ENCODE data around the gene SEMA4F.
A peak's percentile ranks its signal among the peaks of the same experiment; 100 is the strongest.
"Not testable (repeated sequence)": the region's sequence is repeated elsewhere in the genome, so short reads cannot be mapped to it uniquely, and the experiment has no call there.

SEMA4F gene, protein sequence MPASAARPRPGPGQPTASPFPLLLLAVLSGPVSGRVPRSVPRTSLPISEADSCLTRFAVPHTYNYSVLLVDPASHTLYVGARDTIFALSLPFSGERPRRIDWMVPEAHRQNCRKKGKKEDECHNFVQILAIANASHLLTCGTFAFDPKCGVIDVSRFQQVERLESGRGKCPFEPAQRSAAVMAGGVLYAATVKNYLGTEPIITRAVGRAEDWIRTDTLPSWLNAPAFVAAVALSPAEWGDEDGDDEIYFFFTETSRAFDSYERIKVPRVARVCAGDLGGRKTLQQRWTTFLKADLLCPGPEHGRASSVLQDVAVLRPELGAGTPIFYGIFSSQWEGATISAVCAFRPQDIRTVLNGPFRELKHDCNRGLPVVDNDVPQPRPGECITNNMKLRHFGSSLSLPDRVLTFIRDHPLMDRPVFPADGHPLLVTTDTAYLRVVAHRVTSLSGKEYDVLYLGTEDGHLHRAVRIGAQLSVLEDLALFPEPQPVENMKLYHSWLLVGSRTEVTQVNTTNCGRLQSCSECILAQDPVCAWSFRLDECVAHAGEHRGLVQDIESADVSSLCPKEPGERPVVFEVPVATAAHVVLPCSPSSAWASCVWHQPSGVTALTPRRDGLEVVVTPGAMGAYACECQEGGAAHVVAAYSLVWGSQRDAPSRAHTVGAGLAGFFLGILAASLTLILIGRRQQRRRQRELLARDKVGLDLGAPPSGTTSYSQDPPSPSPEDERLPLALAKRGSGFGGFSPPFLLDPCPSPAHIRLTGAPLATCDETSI

GRCh38 chr2:74653985-74654882 is at the start of gene SEMA4F:
SEMA4F (plus strand) TSS chr2:74654247; CDS start chr2:74654377, 130 bp downstream.
- DNase-seq (ENCODE audit: low spot score) = peak; percentile 97

GRCh38 chr2:74606927-74607326 is 47.1 kb upstream of the SEMA4F start:
- no peak for DNase-seq (ENCODE audit: low spot score)

DNA sequence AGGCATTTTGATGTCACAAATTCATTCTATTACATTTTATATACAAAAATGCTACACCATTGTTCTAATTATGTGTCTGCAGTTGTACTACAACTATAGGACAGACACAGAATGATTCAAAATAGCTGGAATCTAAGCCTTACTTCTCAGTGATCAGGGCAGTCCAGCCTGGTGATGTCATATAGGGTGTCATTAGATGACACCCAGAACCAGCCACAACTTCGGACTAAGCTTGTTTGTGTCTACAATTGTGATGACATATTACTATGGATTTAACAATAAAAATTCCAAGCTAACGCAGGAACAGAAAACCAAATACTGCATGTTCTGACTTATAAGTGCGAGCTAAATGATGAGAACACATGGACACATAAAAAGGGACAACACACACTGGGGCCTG is 36.9 kb upstream of the SEMA4F start:
- DNase-seq (ENCODE audit: low spot score) = no peak

- DNase-seq (ENCODE audit: low spot score) = peak; percentile 48
Measured at GRCh38 chr2:74618410-74619083, 35.5 kb upstream of the SEMA4F start.

GRCh38 chr2:74619651-74620297 is 34.3 kb upstream of the SEMA4F start:
- no peak for DNase-seq (ENCODE audit: low spot score)

GRCh38 chr2:74620671-74621070 is 33.4 kb upstream of the SEMA4F start:
- DNase-seq (ENCODE audit: low spot score) = no peak

GRCh38 chr2:74625658-74626425 is 28.2 kb upstream of the SEMA4F start:
- no peak for DNase-seq (ENCODE audit: low spot score)

GRCh38 chr2:74628538-74629105 is 25.4 kb upstream of the SEMA4F start:
- DNase-seq (ENCODE audit: low spot score) = no peak

DNA sequence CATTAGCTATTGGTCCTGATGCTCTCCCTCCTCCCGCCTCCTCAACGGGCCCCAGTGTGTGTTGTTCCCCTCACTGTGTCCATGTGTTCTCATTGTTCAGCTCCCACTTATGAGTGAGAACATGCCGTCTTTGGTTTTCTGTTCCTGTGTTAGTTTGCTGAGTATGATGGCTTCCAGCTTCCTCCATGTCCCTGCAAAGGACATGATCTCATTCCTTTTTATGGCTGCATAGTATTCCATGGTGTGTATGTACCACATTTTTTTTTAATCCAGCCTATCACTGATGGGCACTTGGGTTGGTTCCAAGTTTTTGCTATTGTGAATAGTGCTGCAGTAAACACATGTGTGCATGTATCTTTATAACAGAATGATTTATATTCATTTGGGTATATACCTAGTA is 23.6 kb upstream of the SEMA4F start:
- DNase-seq (ENCODE audit: low spot score) = not testable (repeated sequence)

DNA sequence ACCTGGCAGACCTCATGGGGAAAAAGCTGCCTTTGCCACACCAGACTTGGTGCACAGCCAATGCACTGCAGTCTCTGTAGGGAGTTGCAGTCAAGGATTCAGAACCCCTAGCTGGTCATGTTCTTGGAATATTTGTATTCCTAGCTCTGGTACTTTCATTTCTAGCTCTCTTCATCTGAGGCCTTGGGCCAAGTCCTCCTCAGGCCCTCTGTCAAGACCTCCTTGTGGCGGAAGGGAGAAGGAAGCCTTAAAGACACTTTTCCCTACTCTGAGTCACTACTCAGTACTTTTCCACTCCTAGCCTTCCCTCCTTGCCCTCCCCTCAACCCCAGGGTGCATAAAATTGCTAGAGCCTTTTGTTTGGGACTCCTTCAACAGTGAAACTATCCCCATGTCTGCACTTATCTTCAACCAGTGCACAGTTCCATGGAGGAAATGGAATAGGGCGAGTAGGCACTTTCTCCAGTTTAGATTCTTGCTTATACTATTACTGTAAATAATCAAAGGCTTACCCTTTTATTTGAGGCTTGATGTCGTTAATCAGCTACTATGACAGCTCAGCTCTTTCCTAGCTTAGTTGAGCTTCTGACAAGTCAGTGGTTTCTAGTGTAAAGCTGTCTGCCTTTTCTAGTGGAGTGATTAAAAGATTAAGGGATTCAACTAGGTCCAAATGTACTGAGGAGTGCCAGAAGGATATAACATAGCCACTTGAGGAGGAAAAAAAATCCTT is 21.7 kb upstream of the SEMA4F start:
- no peak for DNase-seq (ENCODE audit: low spot score)

GRCh38 chr2:74632939-74633312 is 21.1 kb upstream of the SEMA4F start:
- DNase-seq (ENCODE audit: low spot score) = no peak

GRCh38 chr2:74639550-74639949 is 14.5 kb upstream of the SEMA4F start:
- no peak for DNase-seq (ENCODE audit: low spot score)

GRCh38 chr2:74645344-74645743 is 8.7 kb upstream of the SEMA4F start:
- no peak for DNase-seq (ENCODE audit: low spot score)

DNA sequence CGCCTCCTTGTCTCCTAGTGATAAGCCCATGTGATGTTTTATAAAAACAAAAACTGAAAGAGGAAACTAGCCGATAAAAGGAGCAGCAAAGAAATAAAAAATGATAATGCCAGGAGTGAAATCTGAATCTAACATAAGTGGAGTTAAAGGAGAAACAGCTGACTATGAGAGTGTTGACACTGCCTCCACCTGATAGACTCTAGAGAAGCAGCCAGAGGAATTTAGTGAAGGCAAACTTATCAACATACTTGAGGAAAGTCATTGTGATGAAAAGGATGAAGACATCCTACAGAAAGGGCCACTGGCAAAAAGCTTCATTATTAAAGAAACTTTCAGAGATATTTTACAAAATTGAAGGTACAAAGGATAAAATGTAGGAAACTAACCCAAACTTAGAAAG is 7.8 kb upstream of the SEMA4F start:
- DNase-seq (ENCODE audit: low spot score) = no peak

DNA sequence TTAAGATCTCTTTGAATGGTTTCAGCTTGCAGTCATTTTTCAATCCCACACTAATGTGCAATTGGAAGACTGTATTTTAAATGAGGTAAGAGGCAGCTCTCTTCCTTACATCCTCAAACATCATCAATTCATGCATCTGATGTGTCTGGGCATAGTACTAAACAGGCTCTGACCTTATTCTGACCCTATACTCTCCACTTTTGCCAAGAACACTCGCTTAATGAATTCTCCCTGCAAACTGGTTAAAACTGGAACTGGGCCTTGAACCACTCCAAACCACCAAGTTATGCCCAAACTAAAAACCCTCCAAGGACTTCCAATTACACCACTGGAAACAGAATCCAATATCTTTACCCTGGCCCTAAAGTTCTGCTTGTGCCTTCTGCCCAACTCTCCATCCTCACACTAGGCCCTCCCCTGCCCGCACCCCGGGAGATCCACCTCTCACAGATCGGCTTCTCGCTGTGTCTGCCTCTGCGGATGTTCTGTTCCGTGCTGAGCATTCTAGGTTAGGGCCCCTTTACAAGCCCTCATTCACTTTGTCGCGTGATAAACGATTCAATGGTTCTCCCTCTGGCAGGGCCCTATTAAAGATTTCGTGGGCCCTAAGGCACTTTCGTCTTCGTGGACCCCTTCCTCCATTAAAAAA is 7.1 kb upstream of the SEMA4F start:
- no peak for DNase-seq (ENCODE audit: low spot score)

DNA sequence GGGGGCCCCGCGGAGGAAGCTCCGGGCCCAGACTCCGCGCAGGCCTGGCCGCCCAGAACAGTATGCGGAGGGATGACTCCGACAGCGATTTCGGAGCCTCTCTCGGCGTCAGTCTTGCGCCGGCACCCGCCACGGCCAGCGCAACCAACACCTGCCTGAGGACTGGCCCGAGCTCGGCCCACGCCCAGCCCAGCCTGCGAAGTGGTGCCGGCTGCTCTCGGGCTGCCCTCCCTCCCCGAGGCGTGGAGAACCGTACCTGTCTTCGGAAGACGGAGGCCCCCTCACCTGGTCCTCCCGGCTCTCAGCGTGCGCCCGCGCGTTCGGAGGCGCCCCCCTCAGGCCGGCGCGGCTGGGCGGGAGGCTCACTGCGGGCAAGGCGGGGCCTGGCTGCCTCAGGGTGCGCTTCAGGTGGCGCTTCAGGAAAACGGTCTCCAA is 6.0 kb upstream of the SEMA4F start, which contains the start of gene M1AP:
Gene M1AP, minus strand, starts transcription at position 322 of the 435 bp plus-strand sequence. CDS start 8,055 bp downstream, outside the sequence.
- no peak for DNase-seq (ENCODE audit: low spot score)

GRCh38 chr2:74653589-74653984 is 460 bp upstream of the SEMA4F start:
- no peak for DNase-seq (ENCODE audit: low spot score)

DNA sequence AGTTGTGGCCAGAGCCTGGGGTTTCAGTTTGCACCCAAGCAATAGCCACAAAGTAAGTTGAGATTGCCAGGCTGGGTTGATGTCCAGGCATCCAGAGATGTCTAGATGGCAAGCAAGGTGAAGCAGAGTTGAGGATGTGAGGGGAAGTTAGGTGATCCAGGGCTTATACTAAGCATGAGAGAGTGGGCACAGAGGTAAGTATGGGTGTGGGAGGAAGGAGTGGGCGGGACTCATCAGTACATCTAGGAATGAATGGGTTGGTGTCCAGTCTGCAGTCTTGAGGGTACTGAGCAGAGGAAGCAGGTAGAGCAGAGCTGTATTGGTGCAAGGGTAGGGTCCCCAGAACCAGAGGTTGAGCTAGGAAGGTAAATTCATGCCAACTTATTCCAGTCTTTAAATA is 1.5 kb downstream of the SEMA4F start:
- no peak for DNase-seq (ENCODE audit: low spot score)

DNA sequence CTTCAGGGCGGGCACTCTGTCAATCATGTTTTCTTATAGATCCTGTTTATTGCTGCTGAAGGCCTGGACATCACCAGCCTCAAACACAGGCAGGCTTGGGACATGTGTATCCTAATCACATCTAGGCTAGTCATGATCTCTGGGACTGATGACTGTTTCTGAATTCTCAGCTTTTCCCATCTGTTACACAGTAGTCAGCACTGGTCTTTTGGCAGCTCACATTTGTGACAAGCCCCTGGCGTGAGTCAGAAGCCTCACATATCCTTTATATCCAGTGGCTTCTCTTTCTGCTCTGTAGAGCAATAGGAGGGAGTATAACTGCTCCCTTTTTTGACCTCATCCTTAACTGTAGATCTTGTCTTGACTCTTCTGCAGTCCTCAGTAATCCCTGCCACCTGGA is 4.5 kb downstream of the SEMA4F start:
- DNase-seq (ENCODE audit: low spot score) = no peak

All from D341Med (cell line).